ENCODE results near the gene TIMP4. TPM values are rescaled to one million over a fixed set of nuclear protein-coding genes. Genes with fewer than 3 reads are reported as not detected.
A peak's percentile ranks its signal among the peaks of the same experiment; 100 is the strongest.

TIMP4 gene
- polyA plus RNA-seq, 6 donors from 2014 or later: not detected

- ATAC-seq (ENCODE audit: low read depth in 2 of 2): no peak
- Mint-ChIP-seq H3K4me1 (no peaks in the 10 kb centered on the region), H3K4me3 (no peak overlapping the region), H3K9me3 (no peaks in the 10 kb centered on the region), H3K27me3 (peaks cover 9 to 36% (median 20%) of the 10 kb centered on the region in 3 donors), H3K36me3 (no peaks in the 10 kb centered on the region), H3K27ac (no peak overlapping the region)
- DNase-seq: no peak
These were observed 8.6 kb downstream of the TIMP4 start for GRCh38 chr3:12150112-12150511.

- ATAC-seq (ENCODE audit: low read depth in 2 of 2) (no peak), DNase-seq (no peak)
- Mint-ChIP-seq H3K4me3 (no peak overlapping the region), H3K4me1 (no peaks in the 10 kb centered on the region), H3K9me3 (no peaks in the 10 kb centered on the region), H3K36me3 (no peaks in the 10 kb centered on the region), H3K27ac (no peak overlapping the region), H3K27me3 (peaks cover 10 to 36% (median 13%) of the 10 kb centered on the region in 3 donors)
These were observed 9.7 kb downstream of the TIMP4 start for GRCh38 chr3:12149029-12149428.

- peak overlapping the region in 1 of 6 donors; percentile 47 for H3K27ac Mint-ChIP-seq
- no peaks in the 10 kb centered on the region for H3K36me3 Mint-ChIP-seq
- H3K27me3 Mint-ChIP-seq: peaks cover 13 to 36% (median 17%) of the 10 kb centered on the region in 3 donors
- H3K4me1 Mint-ChIP-seq: no peaks in the 10 kb centered on the region
- H3K4me3 Mint-ChIP-seq: no peak overlapping the region
- H3K9me3 Mint-ChIP-seq: no peaks in the 10 kb centered on the region
- DNase-seq (no peak), ATAC-seq (ENCODE audit: low read depth in 2 of 2) (no peak)
These were observed 10.3 kb downstream of the TIMP4 start for GRCh38 chr3:12148183-12148940.

- no peak overlapping the region for H3K27ac Mint-ChIP-seq
- H3K4me3 Mint-ChIP-seq: no peak overlapping the region
- H3K4me1 Mint-ChIP-seq: no peaks in the 10 kb centered on the region
- H3K27me3 Mint-ChIP-seq: peaks cover 17 to 35% (median 24%) of the 10 kb centered on the region in 3 donors
- H3K36me3 Mint-ChIP-seq: no peaks in the 10 kb centered on the region
- DNase-seq (no peak), ATAC-seq (ENCODE audit: low read depth in 2 of 2) (no peak)
- no peaks in the 10 kb centered on the region for H3K9me3 Mint-ChIP-seq
These were observed 11.5 kb downstream of the TIMP4 start for GRCh38 chr3:12147049-12147780.

- H3K36me3 Mint-ChIP-seq: no peaks in the 10 kb centered on the region
These were observed 14.7 kb downstream of the TIMP4 start for GRCh38 chr3:12143949-12144504.

GRCh38 chr3:12142476-12142875 lies 16.2 kb downstream of the TIMP4 start:
- no peaks in the 10 kb centered on the region for H3K9me3 Mint-ChIP-seq

More at GRCh38 chr3:12143949-12144504, 14.7 kb downstream of the TIMP4 start:
- H3K9me3 Mint-ChIP-seq: no peaks in the 10 kb centered on the region
- DNase-seq: no peak
- H3K27ac Mint-ChIP-seq: no peak overlapping the region
- peak overlapping the region in 1 of 8 donors; percentile 9 for H3K4me3 Mint-ChIP-seq
- ATAC-seq (ENCODE audit: low read depth in 2 of 2): no peak
- H3K4me1 Mint-ChIP-seq: no peaks in the 10 kb centered on the region
- peaks cover 13 to 30% (median 18%) of the 10 kb centered on the region in 3 donors for H3K27me3 Mint-ChIP-seq

GRCh38 chr3:12141350-12141749 lies 17.4 kb downstream of the TIMP4 start:
- DNase-seq (no peak), ATAC-seq (ENCODE audit: low read depth in 2 of 2) (no peak)
- H3K9me3 Mint-ChIP-seq: no peaks in the 10 kb centered on the region
- no peak overlapping the region for H3K27ac Mint-ChIP-seq
- H3K27me3 Mint-ChIP-seq: peaks cover 8 to 26% (median 8%) of the 10 kb centered on the region in 3 donors
- no peaks in the 10 kb centered on the region for H3K36me3 Mint-ChIP-seq
- H3K4me1 Mint-ChIP-seq: peaks cover 0 to 3% (median 0%) of the 10 kb centered on the region in 3 donors
- no peak overlapping the region for H3K4me3 Mint-ChIP-seq

More at GRCh38 chr3:12142476-12142875, 16.2 kb downstream of the TIMP4 start:
- no peaks in the 10 kb centered on the region for H3K36me3 Mint-ChIP-seq
- no peak overlapping the region for H3K4me3 Mint-ChIP-seq
- H3K27ac Mint-ChIP-seq: no peak overlapping the region
- H3K4me1 Mint-ChIP-seq: peaks cover 0 to 3% (median 0%) of the 10 kb centered on the region in 3 donors
- ATAC-seq (ENCODE audit: low read depth in 2 of 2) (no peak), DNase-seq (no peak)
- H3K27me3 Mint-ChIP-seq: peaks cover 8 to 26% (median 8%) of the 10 kb centered on the region in 3 donors

GRCh38 chr3:12139111-12139511 lies 19.6 kb downstream of the TIMP4 start:
- H3K27me3 Mint-ChIP-seq: peaks cover 13 to 29% (median 14%) of the 10 kb centered on the region in 3 donors
- ATAC-seq (ENCODE audit: low read depth in 2 of 2) (no peak), DNase-seq (no peak)
- H3K4me3 Mint-ChIP-seq: no peak overlapping the region
- peaks cover 0 to 3% (median 0%) of the 10 kb centered on the region in 3 donors for H3K4me1 Mint-ChIP-seq
- H3K27ac Mint-ChIP-seq: peak overlapping the region in 1 of 6 donors; percentile 70
- H3K9me3 Mint-ChIP-seq: no peaks in the 10 kb centered on the region
- no peaks in the 10 kb centered on the region for H3K36me3 Mint-ChIP-seq

- DNase-seq: no peak
These were observed 20.7 kb downstream of the TIMP4 start for GRCh38 chr3:12138044-12138443.

GRCh38 chr3:12136371-12136770 lies 22.3 kb downstream of the TIMP4 start:
- DNase-seq (no peak), ATAC-seq (ENCODE audit: low read depth in 2 of 2) (no peak)
- Mint-ChIP-seq H3K4me3 (no peak overlapping the region), H3K27ac (no peak overlapping the region), H3K36me3 (no peaks in the 10 kb centered on the region), H3K27me3 (peaks cover 15 to 18% (median 16%) of the 10 kb centered on the region in 3 donors), H3K4me1 (peaks cover 0 to 3% (median 0%) of the 10 kb centered on the region in 3 donors), H3K9me3 (no peaks in the 10 kb centered on the region)

More at GRCh38 chr3:12138044-12138443, 20.7 kb downstream of the TIMP4 start:
- ATAC-seq (ENCODE audit: low read depth in 2 of 2): no peak
- Mint-ChIP-seq H3K36me3 (no peaks in the 10 kb centered on the region), H3K27ac (peak overlapping the region in 1 of 6 donors; percentile 50), H3K4me3 (no peak overlapping the region), H3K27me3 (peaks cover 14 to 26% (median 17%) of the 10 kb centered on the region in 3 donors), H3K4me1 (peaks cover 0 to 3% (median 0%) of the 10 kb centered on the region in 3 donors), H3K9me3 (no peaks in the 10 kb centered on the region)

GRCh38 chr3:12135029-12135657 lies 23.6 kb downstream of the TIMP4 start:
- H3K27me3 Mint-ChIP-seq: peaks cover 18 to 27% (median 25%) of the 10 kb centered on the region in 3 donors
- ATAC-seq (ENCODE audit: low read depth in 2 of 2) (peak; percentile 58 to 71), DNase-seq (peak; percentile 23)
- H3K27ac Mint-ChIP-seq: peak overlapping the region in 1 of 6 donors; percentile 4
- no peaks in the 10 kb centered on the region for H3K36me3 Mint-ChIP-seq
- peaks cover 0 to 3% (median 0%) of the 10 kb centered on the region in 3 donors for H3K4me1 Mint-ChIP-seq
- no peaks in the 10 kb centered on the region for H3K9me3 Mint-ChIP-seq
- no peak overlapping the region for H3K4me3 Mint-ChIP-seq

GRCh38 chr3:12132881-12133280 lies 25.8 kb downstream of the TIMP4 start:
- H3K36me3 Mint-ChIP-seq: no peaks in the 10 kb centered on the region
- H3K9me3 Mint-ChIP-seq: peaks cover 0 to 2% (median 0%) of the 10 kb centered on the region in 7 donors
- DNase-seq (no peak), ATAC-seq (ENCODE audit: low read depth in 2 of 2) (no peak)
- H3K4me1 Mint-ChIP-seq: no peaks in the 10 kb centered on the region
- H3K4me3 Mint-ChIP-seq: no peak overlapping the region
- peak overlapping the region in 1 of 6 donors; percentile 49 for H3K27ac Mint-ChIP-seq
- peaks cover 25 to 36% (median 27%) of the 10 kb centered on the region in 3 donors for H3K27me3 Mint-ChIP-seq
